Activated CD4-positive, alpha-beta T cell treated with anti-CD3 and anti-CD28 coated beads, Interleukin-2, amount 50 U/mL, for 24 hours (primary cell): Measurements from ENCODE around the gene CGB5.
"Not testable (repeated sequence)": the region's sequence is repeated elsewhere in the genome, so short reads cannot be mapped to it uniquely, and the experiment has no call there.

Experiments
- DNase-seq, 2 donors: peaks; one replicate each; pipeline ENCODE4 v3.0.0-alpha.2; 2020; ENCODE audit warnings: low read depth in 1 of 2, low spot score in 1 of 2

Gene CGB5

DNA sequence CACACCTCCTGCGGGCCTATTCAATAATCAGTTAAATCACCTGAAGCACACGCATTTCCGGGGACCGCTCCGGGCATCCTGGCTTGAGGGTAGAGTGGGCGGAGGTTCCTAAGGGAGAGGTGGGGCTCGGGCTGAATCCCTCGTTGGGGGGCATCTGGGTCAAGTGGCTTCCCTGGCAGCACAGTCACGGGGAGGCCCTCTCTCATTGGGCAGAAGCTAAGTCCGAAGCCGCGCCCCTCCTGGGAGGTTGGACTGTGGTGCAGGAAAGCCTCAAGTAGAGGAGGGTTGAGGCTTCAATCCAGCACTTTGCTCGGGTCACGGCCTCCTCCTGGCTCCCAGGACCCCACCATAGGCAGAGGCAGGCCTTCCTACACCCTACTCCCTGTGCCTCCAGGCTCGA lies at the start of gene CGB5:
Gene CGB5 (plus strand): TSS at position 301 of the 400 bp plus-strand sequence. CDS start 362 bp downstream, outside the sequence.
- not testable (repeated sequence) for DNase-seq

DNA sequence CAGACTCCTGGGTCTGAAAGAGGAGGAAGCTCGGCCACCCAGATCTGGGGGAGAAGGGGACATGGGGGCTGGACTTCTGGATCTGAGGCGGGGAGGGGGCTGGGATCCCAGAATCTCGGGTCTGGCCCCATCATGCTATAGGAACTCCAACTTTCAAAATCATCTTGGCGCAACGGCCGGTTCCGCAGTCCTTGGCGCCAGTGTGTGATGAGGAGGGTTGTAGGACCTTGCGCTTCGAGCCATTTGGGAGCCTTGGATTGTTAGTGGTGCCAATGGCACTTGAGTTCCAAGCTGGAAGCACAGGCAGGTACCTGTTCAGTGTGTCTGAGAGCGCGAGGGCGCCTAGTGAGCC lies 49.6 kb upstream of the CGB5 start:
- no peak for DNase-seq

DNA sequence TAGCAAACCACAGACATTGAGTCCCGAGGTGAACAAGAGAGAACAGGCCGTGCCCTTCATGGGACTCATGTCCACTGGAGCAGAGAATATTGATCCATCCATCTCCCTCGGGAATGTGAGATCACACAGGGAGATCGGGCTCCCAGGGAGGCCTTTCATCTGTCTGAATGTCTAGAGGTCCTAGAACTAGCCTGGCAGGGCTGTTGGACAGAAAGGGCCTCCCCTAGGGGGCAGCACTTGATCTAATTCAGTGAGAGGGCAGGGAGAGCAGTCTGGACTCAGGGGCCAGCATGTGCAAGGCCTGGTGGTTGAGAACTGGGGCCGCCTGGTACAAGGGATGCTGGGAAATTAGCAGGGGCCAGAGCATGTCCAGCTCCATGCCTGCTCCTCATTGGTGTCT lies 45.7 kb upstream of the CGB5 start:
- no peak for DNase-seq

DNA sequence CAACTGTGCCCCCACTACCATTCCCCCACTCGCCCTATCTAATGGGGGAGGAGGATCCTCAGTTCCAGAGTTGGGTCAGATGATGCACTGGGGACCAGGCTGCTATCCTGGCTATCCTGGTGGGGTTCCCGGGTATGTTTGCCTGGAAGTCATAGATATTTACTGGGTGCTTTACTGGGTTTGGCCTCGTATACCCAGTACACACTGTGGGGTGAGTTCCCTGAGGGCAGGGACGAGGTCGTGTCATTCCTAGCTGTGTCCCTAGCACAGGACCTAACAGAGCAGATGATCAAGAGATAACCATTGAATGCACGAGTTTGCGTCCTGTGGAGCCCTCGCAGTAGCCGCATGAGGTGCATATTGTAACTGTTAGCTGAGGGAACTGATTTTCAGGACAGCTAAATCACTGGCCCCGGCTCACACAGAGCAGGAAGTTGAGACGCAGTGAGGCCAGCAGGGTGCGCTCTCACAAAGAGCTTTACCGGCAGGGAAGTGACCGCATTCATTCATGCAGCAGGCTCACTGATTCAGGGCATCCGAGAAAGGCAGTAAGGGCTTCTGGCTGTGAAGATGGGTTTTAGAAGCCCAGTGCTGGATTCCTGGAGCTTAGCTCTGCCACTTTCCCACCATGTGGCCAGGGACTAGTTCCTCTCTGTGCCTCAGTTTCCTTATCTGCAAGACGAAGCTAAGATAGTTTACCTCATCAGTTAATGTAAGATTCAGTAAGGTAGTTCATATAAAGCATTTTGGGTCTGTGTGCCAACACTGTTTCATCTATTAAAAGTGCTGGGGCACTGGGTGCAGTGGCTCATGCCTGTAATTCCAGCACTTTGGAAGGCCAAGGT lies 43.9 kb upstream of the CGB5 start:
- DNase-seq: peak; percentile 44 to 47

DNA sequence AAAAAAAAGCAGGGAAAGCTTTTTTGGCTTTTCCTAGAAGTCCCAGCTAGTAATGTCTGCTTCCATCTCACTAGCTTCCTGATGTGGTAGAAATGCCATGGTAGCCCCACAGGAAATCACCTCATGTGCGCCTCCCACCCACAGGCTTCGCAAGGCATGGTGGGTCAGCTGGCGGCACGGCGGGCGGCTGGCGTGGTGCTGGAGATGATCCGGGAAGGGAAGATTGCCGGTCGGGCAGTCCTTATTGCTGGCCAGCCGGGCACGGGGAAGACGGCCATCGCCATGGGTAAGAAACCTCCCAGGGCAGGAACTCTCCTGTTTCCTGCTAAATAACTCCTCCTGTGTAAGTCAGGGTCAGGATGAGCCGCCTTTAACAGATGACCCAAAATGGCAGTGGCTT lies 39.5 kb upstream of the CGB5 start:
- DNase-seq: no peak

DNA sequence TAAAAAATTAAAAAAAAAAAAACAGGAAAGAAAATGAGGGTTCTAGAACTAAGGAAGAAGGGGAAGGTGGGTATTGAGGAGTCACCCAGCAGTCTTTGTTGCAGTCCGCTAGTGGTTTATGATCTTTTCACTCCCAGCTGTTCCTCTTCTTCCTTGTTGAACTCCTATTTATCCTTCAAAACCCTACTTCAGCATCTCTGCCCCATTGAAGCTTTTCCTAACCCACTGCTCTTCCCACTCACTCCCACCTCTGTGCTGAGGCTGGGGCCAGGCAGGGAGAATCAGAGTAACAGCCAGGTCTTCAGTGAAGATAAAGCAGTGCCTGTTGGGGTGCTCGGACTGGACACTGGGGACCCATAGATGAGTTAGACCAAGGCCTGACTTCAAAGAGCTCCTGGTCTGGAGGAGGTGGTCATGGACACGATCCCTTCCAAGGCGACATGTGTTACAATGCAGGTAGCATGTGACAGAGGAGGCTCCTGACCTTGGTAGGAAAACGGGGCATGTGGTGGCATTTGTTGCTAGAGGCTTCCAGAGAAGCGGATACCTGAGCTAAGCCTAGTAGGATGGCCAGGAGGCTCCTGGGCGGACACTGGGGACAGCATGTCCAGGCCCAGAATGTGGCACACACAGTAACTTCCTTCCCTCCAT lies 38.6 kb upstream of the CGB5 start:
- DNase-seq: no peak

DNA sequence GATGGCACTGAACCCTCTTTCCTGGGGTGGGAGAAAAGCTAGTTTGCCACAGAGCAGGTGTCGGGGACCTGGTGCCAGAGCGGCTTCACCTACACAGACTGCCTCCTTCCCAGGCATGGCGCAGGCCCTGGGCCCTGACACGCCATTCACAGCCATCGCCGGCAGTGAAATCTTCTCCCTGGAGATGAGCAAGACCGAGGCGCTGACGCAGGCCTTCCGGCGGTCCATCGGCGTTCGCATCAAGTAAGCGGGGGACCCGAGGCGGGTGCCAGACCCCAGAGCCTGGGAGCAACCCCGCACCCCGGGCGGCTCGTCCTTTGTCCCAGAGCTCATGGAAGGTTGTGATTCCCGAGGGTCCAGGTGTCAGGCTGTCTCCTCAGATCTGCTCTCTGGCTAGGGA lies 36.7 kb upstream of the CGB5 start:
- no peak for DNase-seq

DNA sequence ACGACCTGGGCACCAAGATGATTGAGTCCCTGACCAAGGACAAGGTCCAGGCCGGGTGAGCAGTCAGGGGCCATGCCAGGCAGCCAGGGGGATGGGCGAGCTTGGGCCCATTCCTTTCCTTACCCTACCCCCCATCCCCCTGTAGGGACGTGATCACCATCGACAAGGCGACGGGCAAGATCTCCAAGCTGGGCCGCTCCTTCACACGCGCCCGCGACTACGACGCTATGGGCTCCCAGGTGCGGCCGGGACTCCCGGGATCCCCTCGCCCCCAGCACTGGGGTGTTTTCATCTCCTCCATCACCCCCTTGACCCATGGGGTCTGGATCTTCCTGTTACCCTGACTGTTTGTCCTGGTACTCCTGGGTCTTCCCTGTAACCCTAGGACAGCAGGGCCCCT lies 33.8 kb upstream of the CGB5 start:
- no peak for DNase-seq

DNA sequence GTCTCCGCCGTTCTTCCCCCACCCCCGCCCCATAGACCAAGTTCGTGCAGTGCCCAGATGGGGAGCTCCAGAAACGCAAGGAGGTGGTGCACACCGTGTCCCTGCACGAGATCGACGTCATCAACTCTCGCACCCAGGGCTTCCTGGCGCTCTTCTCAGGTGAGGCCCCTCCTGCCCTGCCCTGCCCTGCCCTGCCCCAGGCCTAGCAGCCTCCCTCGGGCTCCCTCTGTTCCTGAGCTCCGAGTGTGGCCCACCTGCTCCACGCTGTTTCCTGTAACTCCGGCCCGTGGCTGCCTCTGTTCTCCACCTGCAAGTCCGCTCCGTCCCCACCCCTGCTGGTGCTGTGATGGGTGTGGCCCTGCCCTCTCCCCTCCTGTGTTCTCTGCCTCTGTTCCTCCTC lies 33.2 kb upstream of the CGB5 start:
- DNase-seq: no peak

DNA sequence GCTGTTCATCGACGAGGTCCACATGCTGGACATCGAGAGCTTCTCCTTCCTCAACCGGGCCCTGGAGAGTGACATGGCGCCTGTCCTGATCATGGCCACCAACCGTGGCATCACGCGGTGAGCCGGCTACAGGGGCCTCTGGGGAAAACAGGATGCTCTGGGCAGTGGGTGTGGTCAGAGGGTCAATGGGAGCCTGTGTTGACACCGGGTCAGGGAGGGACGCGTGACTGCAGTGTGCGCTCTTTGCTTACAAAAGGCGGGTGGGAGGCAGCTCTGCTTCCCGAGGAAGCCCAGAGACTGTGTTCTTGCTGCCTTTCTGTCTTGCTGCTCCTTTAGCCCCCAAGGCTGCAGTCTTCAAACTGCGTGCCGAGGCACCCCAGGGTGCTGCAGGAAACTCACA lies 32.5 kb upstream of the CGB5 start:
- no peak for DNase-seq

DNA sequence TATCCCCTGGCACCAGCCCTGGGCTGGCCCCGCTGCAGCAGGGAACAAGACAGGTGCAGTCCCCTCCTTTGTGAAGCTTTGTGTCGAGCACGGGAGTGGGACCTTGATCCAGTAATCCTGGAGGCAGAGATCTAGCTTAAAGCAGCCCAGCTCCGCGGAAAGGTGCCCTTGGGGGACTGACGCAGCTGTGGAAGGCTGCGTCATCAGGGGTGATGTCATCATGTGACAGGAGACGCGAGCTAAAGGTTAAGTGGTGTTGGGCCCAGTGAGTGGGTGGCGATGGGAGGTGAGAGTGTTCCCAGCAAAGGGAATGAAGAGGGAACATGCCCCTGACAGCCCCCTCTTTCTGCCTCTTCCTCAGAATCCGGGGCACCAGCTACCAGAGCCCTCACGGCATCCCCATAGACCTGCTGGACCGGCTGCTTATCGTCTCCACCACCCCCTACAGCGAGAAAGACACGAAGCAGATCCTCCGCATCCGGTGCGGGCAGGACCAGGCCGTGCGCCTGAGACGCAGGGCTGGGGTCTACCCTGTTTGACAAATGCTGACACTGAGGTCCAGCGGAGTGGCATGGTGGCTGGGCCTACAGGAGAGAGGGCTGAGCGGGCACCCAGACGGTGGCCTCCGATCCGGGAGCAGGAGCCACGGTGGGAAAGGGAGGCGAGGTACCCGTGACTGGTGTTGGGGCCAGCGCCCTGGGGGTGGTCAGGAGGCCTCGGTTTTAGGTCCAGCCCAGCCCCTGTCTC lies 29.4 kb upstream of the CGB5 start:
- DNase-seq: no peak

DNA sequence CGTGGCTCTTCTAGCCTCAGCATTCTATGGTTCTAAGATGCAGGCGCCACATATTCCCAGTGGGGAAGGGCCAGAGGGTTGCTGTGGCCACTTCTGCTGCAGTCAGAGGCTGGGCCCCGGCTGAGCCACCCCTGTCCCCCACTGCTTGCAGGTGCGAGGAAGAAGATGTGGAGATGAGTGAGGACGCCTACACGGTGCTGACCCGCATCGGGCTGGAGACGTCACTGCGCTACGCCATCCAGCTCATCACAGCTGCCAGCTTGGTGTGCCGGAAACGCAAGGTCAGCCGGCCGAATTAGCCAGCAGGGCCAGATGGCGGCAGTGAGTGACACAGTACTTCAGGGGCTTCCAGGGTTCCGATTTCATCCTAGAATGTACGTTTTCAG lies 28.8 kb upstream of the CGB5 start:
- DNase-seq: no peak

DNA sequence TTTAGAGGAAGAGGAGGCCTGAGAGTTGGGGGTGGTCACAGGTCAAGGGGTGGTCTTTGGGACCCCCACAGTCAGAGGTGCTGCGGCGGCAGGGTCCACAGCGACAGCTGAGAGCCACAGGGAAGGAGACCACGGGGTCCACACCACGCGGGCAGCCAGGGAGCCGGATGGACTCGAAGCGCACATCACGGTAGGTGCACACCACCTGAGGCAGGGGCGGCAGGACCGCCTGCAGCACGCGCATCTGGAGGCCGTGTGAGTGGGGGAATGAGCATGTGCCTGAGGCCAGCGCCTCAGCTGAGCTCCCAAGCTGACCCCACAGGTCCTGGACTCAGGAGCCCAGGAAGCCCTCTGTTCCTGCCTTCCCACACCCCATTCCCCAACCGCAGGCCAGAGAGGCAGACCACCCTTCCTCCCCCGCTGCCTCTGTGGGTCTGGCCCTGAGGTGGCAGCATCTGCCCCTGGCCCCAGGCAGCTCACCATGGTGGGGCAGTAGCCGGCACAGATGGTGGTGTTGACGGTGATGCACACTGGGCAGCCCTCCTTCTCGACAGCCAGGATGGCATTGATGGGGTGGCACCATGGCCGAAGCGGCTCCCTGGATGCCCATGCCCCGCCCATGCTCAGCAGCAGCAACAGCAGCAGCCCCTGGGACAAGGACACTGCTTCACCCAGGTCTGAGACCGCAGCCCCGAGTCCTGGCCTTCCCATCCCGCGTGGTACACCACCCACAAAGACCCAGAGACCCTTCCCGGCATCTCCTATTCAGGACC lies 27.4 kb upstream of the CGB5 start:
- DNase-seq: no peak

DNA sequence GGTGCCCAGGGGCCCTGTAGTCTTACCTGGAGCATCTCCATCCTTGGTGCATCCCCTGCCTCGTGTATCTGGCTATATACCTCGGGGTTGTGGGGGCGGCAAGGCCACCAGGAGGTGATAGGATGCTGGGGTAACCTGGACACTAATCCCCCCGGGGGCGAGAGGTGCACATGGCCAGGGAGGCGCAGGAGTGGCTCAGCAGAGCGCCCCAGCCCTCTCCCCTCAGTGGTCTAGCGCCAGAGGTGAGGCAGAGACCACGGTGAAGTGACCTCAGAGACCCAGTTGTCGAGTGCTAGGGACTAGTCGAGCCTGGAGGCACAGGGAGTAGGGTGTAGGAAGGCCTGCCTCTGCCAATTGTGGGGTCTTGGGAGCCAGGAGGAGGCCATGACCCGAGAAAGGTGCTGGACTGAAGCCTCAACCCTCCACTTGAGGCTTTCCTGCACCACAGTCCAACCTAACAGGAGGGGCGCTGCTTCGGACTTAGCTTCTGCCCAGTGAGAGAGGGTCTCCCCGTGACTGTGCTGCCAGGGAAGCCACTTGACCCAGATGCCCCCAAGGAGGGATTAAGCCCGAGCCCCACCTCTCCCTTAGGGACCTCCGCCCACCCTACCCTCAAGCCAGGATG lies 26.5 kb upstream of the CGB5 start, which contains the start of gene LHB:
Gene LHB (minus strand): TSS at position 51 of the 625 bp plus-strand sequence. CDS start 10 bp downstream, at position 41.
- no peak for DNase-seq

DNA sequence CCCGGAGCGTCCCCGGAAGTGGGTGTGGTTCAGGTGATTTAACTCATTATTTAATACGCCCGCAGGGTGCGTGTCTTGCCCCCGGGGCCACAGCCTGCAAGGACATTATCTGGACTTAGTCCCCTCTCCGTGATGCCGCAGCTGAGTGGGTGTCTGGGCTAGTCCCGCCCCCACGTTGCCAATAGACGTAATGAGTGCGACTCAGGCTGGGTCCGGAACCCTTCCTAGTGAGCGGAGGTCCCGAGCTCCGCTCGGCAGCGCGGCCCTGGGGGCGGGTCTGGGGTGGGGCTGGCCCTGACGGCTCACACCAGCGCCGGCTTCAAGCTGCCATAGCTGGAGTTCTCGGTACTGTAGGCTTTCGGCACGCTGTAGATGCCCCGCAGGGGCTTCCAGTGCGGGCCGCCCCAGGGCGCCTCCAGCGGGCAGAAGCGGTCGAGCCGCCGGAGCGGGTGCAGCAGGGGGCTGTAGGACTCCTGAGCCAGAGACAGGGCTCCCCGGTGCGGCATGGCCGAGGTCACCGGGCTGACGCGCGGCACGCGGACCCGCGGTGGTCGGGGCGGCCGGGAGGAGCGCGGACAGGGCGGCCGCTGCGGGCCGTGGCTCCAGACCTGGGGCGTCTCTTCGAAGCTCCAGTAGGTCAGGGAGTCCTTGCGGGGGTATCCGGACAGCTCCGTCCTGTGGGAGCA lies 25.8 kb upstream of the CGB5 start:
- DNase-seq: peak; percentile 35 to 48

DNA sequence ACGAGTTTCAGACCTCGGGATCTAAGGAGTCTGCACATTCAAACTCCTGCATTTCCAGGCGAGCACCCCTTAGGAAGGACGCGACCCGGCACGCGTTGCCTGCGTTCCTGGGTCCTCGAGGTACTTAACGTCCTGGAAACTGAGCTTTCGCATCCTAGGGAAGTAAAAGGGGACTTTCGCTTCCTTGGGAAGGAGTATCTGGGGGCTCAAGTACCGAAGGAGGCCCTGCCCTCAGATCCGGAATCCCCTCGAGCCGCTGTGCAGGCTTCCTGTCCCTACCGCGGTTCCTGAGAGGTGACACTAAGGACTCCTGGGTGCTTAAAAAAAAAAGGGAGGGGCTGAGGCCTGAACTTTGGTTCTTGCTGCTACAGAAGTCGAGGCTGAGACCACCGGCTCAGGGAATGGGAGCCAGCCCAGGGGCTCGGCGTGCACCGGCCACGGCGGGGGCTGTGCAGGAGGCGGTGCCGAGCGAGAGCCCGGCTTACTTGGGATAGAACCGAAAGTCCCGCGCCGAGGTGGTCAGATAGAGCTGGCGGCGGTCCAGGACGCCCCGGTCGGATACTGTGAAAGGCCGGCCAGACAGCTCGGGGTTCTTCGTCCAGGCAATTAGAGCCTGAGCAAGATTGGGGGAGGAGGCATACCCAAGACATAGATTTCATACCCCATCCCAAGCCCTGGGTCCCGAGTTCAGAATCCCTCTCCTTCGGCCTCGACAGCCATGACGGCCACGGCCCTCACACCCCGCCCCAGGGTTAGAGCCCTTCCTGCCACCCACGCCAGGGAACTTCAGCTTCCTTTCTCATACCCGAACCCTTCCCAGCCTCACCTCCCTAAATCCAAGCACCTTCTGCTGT lies 25.0 kb upstream of the CGB5 start:
- not testable (repeated sequence) for DNase-seq

DNA sequence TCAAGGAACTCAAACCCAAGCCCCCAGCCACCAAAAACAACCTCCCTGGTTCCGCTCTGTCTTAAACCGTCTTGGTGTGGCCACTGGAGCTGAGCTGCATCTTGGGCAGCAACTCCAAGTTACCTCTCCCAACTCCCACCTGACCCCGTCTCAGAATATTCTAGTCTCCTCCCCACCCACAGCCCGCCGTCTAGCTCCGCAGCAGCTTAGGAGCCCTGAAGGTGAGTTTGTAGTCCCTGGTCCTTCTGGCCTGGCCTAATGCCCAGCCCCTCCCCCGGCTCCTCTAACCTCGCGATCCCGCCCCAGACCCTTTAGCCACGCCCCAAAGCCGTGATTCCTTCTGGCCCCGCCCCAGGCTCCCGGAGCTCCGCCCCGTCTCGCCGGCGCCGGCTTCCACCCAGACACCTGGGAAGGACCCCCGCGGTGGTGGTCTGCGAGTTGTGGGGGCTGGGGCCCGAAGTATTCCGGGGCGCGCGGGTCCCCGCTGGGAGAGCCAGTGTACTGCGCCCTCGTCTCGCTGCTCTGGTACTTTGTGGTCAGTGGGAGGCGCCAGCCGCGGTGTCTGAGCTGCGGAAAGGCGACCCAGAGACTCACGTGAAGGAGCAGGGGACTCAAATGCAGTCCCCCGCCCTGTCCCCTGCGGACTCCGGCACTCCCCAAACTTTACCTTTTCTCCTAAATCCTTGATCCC lies 24.3 kb upstream of the CGB5 start:
- DNase-seq: peak in 1 of 2 donors; percentile 35

DNA sequence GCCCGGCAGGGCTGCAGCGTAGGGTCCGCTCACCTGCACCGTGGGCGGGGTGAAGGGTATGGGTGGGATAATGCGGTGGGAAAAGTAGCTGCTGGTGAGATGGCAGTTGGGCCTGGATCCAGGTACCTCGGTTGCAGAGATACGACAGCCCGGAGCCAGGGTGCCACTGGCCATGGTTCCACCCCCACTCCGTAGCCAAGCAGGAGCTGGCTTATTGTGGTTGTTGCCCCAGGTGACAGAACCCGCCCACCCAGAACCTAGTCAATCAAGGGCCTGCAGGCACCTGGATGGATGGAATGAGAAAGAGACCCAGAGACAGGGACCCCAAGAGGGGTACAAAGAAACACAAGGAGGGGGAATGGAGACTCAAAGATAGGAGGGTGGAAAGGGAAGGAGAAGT lies 23.3 kb upstream of the CGB5 start:
- no peak for DNase-seq
